HEK293 (cell line): ENCODE data around the gene USP44.

Source experiments
- CTCF ChIA-PET: fragments of 350-600 bp; formaldehyde crosslinking; extraction: SDS; loops from one replicate; lab custom pipeline; 2021; ENCODE audit warnings: antibody characterized with exemption; lab: Yijun Ruan, JAX
- POLR2A ChIA-PET: fragments of 300-600 bp; formaldehyde crosslinking; extraction: SDS; loops from one replicate; lab custom pipeline; 2020; ENCODE audit warnings: antibody characterized with exemption, inconsistent platforms; lab: Yijun Ruan, JAX
- H3K27ac ChIP-seq: fragments of 200-500 bp; sonication (Bioruptor generic); 2 replicates; pipeline ENCODE4 v1.5.1; 2014; ENCODE audit warnings: low read depth, low read length, control low read depth, inconsistent platforms; ENCODE audit errors: extremely low read depth
- H3K36me3 ChIP-seq, 2 experiments: fragments of 200-500 bp in 1 of 2; sonication (Bioruptor generic) in 1 of 2; 1 replicate in 1 of 2; 2 replicates in 1 of 2; pipeline ENCODE4 v1.5.1; 2014 to 2017; ENCODE audit warnings: inconsistent platforms in 2 of 2, low read length in 2 of 2; ENCODE audit not compliant: control insufficient read depth in 2 of 2, insufficient read depth in 1 of 2
- H3K4me1 ChIP-seq: fragments of 200-500 bp; sonication (Bioruptor generic); 2 replicates; pipeline ENCODE4 v1.5.1; 2014; ENCODE audit warnings: mild to moderate bottlenecking, low read length, inconsistent platforms; ENCODE audit not compliant: control insufficient read depth, insufficient read depth
- H3K4me3 ChIP-seq: 2 replicates; pipeline ENCODE4 v1.5.1; 2011; ENCODE audit warnings: low read depth, mild to moderate bottlenecking, control low read depth, low read length, moderate library complexity
- H3K9me3 ChIP-seq: fragments of 200-500 bp; sonication (Bioruptor generic); 2 replicates; pipeline ENCODE4 v1.5.1; 2014; ENCODE audit warnings: low read depth, low read length, inconsistent platforms; ENCODE audit not compliant: control insufficient read depth, insufficient read depth
- BCL6B ChIP-seq: fragments of 450-650 bp; formaldehyde crosslinking; IDR thresholded peaks from 2 replicates; pipeline ENCODE4 v1.5.1; 2017; ENCODE audit warnings: missing biosample characterization, missing genetic modification characterization
- GLIS1 ChIP-seq: fragments of 450-650 bp; formaldehyde crosslinking; IDR thresholded peaks from 2 replicates; pipeline ENCODE4 v1.5.1; 2016; ENCODE audit warnings: missing biosample characterization, missing genetic modification characterization
- HOXA7 ChIP-seq: sonication (generic); formaldehyde crosslinking; IDR thresholded peaks from 2 replicates; pipeline ENCODE4 v1.8.1; 2022; ENCODE audit warnings: missing genetic modification reagents, borderline replicate concordance
- HOXD13 ChIP-seq: sonication (generic); formaldehyde crosslinking; IDR thresholded peaks from 2 replicates; pipeline ENCODE4 v1.8.0; 2022; ENCODE audit warnings: missing genetic modification reagents, borderline replicate concordance
- OSR2 ChIP-seq: fragments of 450-650 bp; formaldehyde crosslinking; IDR thresholded peaks from 2 replicates; pipeline ENCODE4 v1.5.1; 2016; ENCODE audit warnings: missing biosample characterization, missing genetic modification characterization
- PATZ1 ChIP-seq: fragments of 450-650 bp; formaldehyde crosslinking; IDR thresholded peaks from 2 replicates; pipeline ENCODE4 v1.5.1; 2016; ENCODE audit warnings: missing biosample characterization, missing genetic modification characterization
- PRDM1 ChIP-seq: fragments of 450-650 bp; formaldehyde crosslinking; IDR thresholded peaks from 2 replicates; pipeline ENCODE4; 2016; ENCODE audit warnings: missing biosample characterization, missing genetic modification characterization
- PRDM10 ChIP-seq: fragments of 450-650 bp; formaldehyde crosslinking; IDR thresholded peaks from 2 replicates; pipeline ENCODE4 v1.5.1; 2016; ENCODE audit warnings: missing biosample characterization, missing genetic modification characterization
- SCRT2 ChIP-seq: fragments of 450-650 bp; formaldehyde crosslinking; IDR thresholded peaks from 2 replicates; pipeline ENCODE4 v1.5.1; 2016; ENCODE audit warnings: missing biosample characterization, missing genetic modification characterization
- SETDB1 ChIP-seq: IDR thresholded peaks from one replicate; pipeline ENCODE4 v1.6.1; 2017; ENCODE audit warnings: mild to moderate bottlenecking, low read length, moderate library complexity, mixed read lengths; ENCODE audit not compliant: insufficient read length
- SP7 ChIP-seq: fragments of 450-650 bp; formaldehyde crosslinking; IDR thresholded peaks from 2 replicates; pipeline ENCODE4 v1.5.1; 2016; ENCODE audit warnings: missing biosample characterization, missing genetic modification characterization
- ZEB2 ChIP-seq: fragments of 450-650 bp; formaldehyde crosslinking; IDR thresholded peaks from 2 replicates; pipeline ENCODE4 v1.5.1; 2016; ENCODE audit warnings: missing biosample characterization, missing genetic modification characterization
- ZFP3 ChIP-seq: fragments of 450-650 bp; formaldehyde crosslinking; IDR thresholded peaks from 2 replicates; pipeline ENCODE4 v1.5.1; 2016; ENCODE audit warnings: low read depth, missing biosample characterization, missing genetic modification characterization
- ZNF121 ChIP-seq: fragments of 450-650 bp; formaldehyde crosslinking; IDR thresholded peaks from 2 replicates; pipeline ENCODE4 v1.5.1; 2016; ENCODE audit warnings: missing biosample characterization, missing genetic modification characterization
- ZNF155 ChIP-seq: fragments of 450-650 bp; formaldehyde crosslinking; IDR thresholded peaks from 2 replicates; pipeline ENCODE4 v1.5.1; 2016; ENCODE audit warnings: missing biosample characterization, missing genetic modification characterization
- ZNF214 ChIP-seq: fragments of 450-650 bp; formaldehyde crosslinking; IDR thresholded peaks from 2 replicates; pipeline ENCODE4 v1.5.1; 2017; ENCODE audit warnings: missing biosample characterization, mild to moderate bottlenecking, missing genetic modification characterization, borderline replicate concordance
- ZNF311 ChIP-seq: fragments of 450-650 bp; formaldehyde crosslinking; IDR thresholded peaks from 2 replicates; pipeline ENCODE4 v1.5.1; 2017; ENCODE audit warnings: missing biosample characterization, missing genetic modification characterization, borderline replicate concordance
- ZNF324 ChIP-seq: fragments of 450-650 bp; formaldehyde crosslinking; IDR thresholded peaks from 2 replicates; pipeline ENCODE4 v1.5.1; 2016; ENCODE audit warnings: missing biosample characterization, missing genetic modification characterization
- ZNF391 ChIP-seq: fragments of 450-650 bp; formaldehyde crosslinking; IDR thresholded peaks from 2 replicates; pipeline ENCODE4 v1.5.1; 2016; ENCODE audit warnings: low read depth, missing biosample characterization, missing genetic modification characterization, borderline replicate concordance
- ZNF394 ChIP-seq: fragments of 450-650 bp; formaldehyde crosslinking; IDR thresholded peaks from 2 replicates; pipeline ENCODE4 v1.5.1; 2016; ENCODE audit warnings: missing biosample characterization, missing genetic modification characterization, mild to moderate bottlenecking, moderate library complexity, borderline replicate concordance
- ZNF433 ChIP-seq: fragments of 450-650 bp; formaldehyde crosslinking; IDR thresholded peaks from 2 replicates; pipeline ENCODE4 v1.5.1; 2016; ENCODE audit warnings: missing biosample characterization, missing genetic modification characterization, low read depth
- ZNF48 ChIP-seq: fragments of 450-650 bp; formaldehyde crosslinking; IDR thresholded peaks from 2 replicates; pipeline ENCODE4 v1.5.1; 2016; ENCODE audit warnings: missing biosample characterization, missing genetic modification characterization
- ZNF521 ChIP-seq: fragments of 450-650 bp; formaldehyde crosslinking; IDR thresholded peaks from 2 replicates; pipeline ENCODE4 v1.5.1; 2017; ENCODE audit warnings: missing biosample characterization, mild to moderate bottlenecking, missing genetic modification characterization
- ZNF549 ChIP-seq: fragments of 450-650 bp; IDR thresholded peaks from 2 replicates; pipeline ENCODE4 v1.5.1; 2018; ENCODE audit warnings: missing biosample characterization, missing genetic modification characterization, mild to moderate bottlenecking, inconsistent platforms, moderate library complexity
- ZNF621 ChIP-seq: fragments of 450-650 bp; formaldehyde crosslinking; IDR thresholded peaks from 2 replicates; pipeline ENCODE4 v1.5.1; 2017; ENCODE audit warnings: missing biosample characterization, missing genetic modification characterization
- ZNF626 ChIP-seq: fragments of 450-650 bp; sonication (Bioruptor Pico); formaldehyde crosslinking; IDR thresholded peaks from 2 replicates; pipeline ENCODE4 v1.5.1; 2018; ENCODE audit warnings: missing biosample characterization, missing genetic modification characterization, inconsistent platforms
- ZNF664 ChIP-seq: fragments of 450-650 bp; formaldehyde crosslinking; IDR thresholded peaks from 2 replicates; pipeline ENCODE4 v1.5.1; 2016; ENCODE audit warnings: missing biosample characterization, missing genetic modification characterization
- ZNF670 ChIP-seq: fragments of 450-650 bp; formaldehyde crosslinking; IDR thresholded peaks from 2 replicates; pipeline ENCODE4 v1.5.1; 2016; ENCODE audit warnings: missing biosample characterization, missing genetic modification characterization, low read depth
- ZNF830 ChIP-seq: fragments of 450-650 bp; IDR thresholded peaks from 2 replicates; pipeline ENCODE4 v1.5.0; 2018; ENCODE audit warnings: missing biosample characterization, missing genetic modification characterization, low read depth, mild to moderate bottlenecking, moderate library complexity
- ZSCAN23 ChIP-seq: fragments of 450-650 bp; formaldehyde crosslinking; IDR thresholded peaks from 2 replicates; pipeline ENCODE4 v1.5.1; 2016; ENCODE audit warnings: missing biosample characterization, missing genetic modification characterization
- TF ChIP-seq, protein P1 (sequence below): fragments of 450-650 bp; formaldehyde crosslinking; IDR thresholded peaks from 2 replicates; pipeline ENCODE4 v1.5.1; 2017; ENCODE audit warnings: missing biosample characterization, missing genetic modification characterization

USP44 gene

GRCh38 chr12:95549392-95550084 is 1.7 kb downstream of the USP44 start:
- POLR2A ChIA-PET, result interaction anchor here (0.6 kb wide), 1 partner anchor 18 kb away, joined by 3 read pairs; no protein-coding TSS in a partner anchor
- H3K27ac ChIP-seq, result no peak overlapping the region
- H3K36me3 ChIP-seq, result no peaks in the 10 kb centered on the region
- no peaks in the 10 kb centered on the region for H3K9me3 ChIP-seq
- H3K4me1 ChIP-seq, result peaks cover 37% of the 10 kb centered on the region
- CTCF ChIA-PET, result interaction anchor here (0.6 kb wide), 1 partner anchor 268 kb away, joined by 3 read pairs; no protein-coding TSS in a partner anchor
- no peak overlapping the region for H3K4me3 ChIP-seq
- TF ChIP-seq HOXA7 (CRISPR knock-in tag), result no peak
- TF ChIP-seq ZNF48 (tag by site-specific recombination), result no peak
- TF ChIP-seq ZEB2 (tag by site-specific recombination), result no peak
- TF ChIP-seq OSR2 (tag by site-specific recombination), result no peak
- TF ChIP-seq ZNF549, result no peak
- 0 out of 2 replicates have a peak, but pooled peaks have one; percentile 6 for TF ChIP-seq ZNF626 (tag by site-specific recombination)
- no peak for TF ChIP-seq ZNF621
- TF ChIP-seq ZNF324, result no peak
- no peak for TF ChIP-seq ZNF830 (tag by site-specific recombination)
- peak; percentile 97 for TF ChIP-seq SETDB1
- TF ChIP-seq ZNF433, result no peak
- TF ChIP-seq SP7 (tag by site-specific recombination), result peak; percentile 22; the same call in 1 of the 2 replicates
- peak; percentile 44; the same call in 1 of the 2 replicates for TF ChIP-seq ZNF121
- TF ChIP-seq ZNF670 (tag by site-specific recombination), result no peak
- TF ChIP-seq ZNF311 (tag by site-specific recombination), result no peak
- no peak for TF ChIP-seq PATZ1 (tag by site-specific recombination)
- TF ChIP-seq ZNF664 (tag by site-specific recombination), result no peak
- no peak for TF ChIP-seq BCL6B (tag by site-specific recombination)
- TF ChIP-seq ZSCAN23 (tag by site-specific recombination), result no peak
- no peak for TF ChIP-seq ZNF155 (tag by site-specific recombination)
- TF ChIP-seq PRDM10 (tag by site-specific recombination), result 0 out of 2 replicates have a peak, but pooled peaks have one; percentile 33
- 0 out of 2 replicates have a peak, but pooled peaks have one; percentile 43 for TF ChIP-seq PRDM1 (tag by site-specific recombination)
- TF ChIP-seq GLIS1 (tag by site-specific recombination), result no peak
- no peak for TF ChIP-seq ZNF394
- TF ChIP-seq ZNF214, result no peak
- no peak for TF ChIP-seq ZFP3 (tag by site-specific recombination)
- no peak for TF ChIP-seq ZNF391
- TF ChIP-seq, protein P1, sequence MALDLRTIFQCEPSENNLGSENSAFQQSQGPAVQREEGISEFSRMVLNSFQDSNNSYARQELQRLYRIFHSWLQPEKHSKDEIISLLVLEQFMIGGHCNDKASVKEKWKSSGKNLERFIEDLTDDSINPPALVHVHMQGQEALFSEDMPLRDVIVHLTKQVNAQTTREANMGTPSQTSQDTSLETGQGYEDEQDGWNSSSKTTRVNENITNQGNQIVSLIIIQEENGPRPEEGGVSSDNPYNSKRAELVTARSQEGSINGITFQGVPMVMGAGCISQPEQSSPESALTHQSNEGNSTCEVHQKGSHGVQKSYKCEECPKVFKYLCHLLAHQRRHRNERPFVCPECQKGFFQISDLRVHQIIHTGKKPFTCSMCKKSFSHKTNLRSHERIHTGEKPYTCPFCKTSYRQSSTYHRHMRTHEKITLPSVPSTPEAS, result no peak
- TF ChIP-seq SCRT2 (tag by site-specific recombination), result no peak
- TF ChIP-seq ZNF521 (tag by site-specific recombination), result no peak
- TF ChIP-seq HOXD13 (CRISPR knock-in tag), result no peak
